ENCODE results near the gene IBA57.
"Not testable (repeated sequence)": the region's sequence is repeated elsewhere in the genome, so short reads cannot be mapped to it uniquely, and the experiment has no call there.

IBA57 gene

DNA sequence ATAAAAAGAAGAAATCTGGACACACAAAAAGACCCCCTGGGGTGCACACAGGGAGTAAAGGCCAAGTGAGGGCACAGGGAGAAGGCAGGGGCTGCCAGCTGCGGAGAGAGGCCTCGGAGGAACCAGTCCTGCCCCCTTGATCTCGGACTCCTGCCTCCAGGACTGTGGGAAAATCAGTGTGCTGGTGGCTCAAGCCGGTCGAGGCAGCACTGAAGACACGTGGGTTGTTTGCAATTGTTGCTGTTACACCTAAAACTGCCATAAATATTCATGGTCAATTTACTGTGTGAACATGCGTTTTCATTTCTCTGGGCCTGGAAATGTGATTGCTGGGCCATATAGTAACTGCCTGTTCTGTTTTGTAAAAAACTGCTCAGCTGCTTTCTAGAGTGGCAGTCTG lies 18.5 kb downstream of the IBA57 start:
- DNase-seq (ENCODE audit: low read depth in 1 of 2, low spot score in 1 of 2), result no peak

DNA sequence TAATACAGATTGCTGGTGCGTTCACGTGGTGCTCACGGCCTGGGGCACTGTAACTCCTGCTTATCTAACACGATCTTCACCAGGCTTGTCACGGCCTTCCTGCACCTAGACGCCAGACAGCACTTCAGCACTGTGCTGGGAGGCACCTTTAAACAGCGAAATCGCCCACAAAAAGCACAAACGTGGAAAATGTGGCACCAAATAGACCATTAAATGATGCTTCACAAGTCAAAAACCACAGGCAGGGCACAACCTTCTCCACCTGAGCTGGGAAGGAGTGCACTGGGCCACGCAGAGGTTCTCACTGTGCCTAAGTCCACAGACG lies 20.0 kb downstream of the IBA57 start:
- DNase-seq (ENCODE audit: low read depth in 1 of 2, low spot score in 1 of 2), result peak in 1 of 2 donors; percentile 41

DNA sequence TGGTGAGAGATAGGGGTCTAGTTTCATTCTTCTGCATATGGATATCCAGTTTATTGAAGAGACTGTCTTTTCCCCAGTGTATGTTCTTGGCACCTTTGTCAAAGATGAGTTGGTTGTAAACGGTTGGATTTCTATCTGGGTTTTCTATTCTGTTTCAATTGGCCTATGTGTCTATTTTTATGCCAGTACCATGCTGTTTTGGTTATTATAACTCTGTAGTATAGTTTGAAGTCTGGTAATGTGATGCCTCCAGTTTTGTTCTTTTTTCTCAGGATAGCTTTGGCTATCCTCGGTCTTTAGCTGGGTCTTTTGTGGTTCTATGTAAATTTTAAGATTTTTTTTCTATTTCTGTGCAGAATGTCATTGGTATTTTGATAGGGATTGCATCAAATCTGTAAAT lies 22.6 kb downstream of the IBA57 start:
- not testable (repeated sequence) for DNase-seq (ENCODE audit: low read depth in 1 of 2, low spot score in 1 of 2)

DNA sequence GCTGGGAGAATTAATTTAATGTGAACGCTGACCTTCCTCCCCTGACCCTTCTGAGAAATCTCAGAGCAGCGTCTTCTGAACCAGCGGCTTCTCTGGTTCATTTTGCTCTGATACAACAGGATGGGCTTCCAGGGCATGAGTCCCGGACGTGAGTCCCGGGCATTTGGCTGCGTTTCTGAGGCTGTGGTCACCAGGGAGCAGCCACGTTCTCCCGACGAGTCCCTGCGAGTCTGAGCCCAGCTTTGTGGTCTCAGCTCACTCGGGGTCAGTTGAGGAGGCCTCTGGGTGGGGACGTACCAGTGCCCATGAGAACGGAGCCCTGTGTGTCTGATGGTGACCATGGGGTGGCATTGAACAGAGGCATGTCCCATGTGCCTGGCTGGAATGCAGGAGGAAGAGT lies 24.6 kb downstream of the IBA57 start:
- no peak for DNase-seq (ENCODE audit: low read depth in 1 of 2, low spot score in 1 of 2)

DNA sequence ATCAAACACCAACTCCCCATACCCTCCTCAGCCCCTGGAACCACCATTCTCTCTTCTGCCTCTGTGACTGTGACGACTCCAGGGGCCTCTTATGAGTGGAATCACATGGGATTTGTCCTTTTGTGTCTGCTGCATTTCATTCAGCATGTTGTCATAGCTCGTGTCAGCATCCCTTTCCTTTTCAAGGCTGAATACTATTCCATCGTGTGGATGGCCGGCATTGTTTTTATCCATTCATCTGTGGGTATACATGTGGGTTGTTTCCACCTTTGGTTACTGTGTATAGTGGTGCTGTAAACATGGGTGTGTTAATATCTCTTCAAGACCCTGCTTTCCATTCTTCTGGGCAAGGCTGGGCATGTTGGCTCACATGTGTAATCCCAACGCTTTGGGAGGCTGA lies 25.2 kb downstream of the IBA57 start:
- no peak for DNase-seq (ENCODE audit: low read depth in 1 of 2, low spot score in 1 of 2)

DNA sequence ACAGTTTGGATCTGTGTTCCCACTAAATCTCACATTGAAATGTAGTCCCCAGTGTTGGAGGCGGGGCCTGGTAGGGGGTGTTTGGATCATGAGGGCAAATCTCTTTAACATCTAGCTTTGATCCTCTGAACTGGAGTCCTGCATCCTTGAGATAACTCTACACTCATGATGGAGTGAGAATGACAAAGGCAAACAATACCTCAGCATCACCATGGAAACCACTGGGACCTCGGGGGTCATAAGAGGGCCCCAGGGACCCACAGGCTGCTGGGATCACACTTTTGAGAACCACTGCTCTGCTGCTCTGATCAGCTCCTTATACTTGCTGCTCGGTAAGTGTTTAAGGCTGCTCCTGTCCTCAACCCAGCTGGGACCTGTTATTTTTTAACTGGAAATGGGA lies 28.8 kb downstream of the IBA57 start:
- DNase-seq (ENCODE audit: low read depth in 1 of 2, low spot score in 1 of 2), result no peak

DNA sequence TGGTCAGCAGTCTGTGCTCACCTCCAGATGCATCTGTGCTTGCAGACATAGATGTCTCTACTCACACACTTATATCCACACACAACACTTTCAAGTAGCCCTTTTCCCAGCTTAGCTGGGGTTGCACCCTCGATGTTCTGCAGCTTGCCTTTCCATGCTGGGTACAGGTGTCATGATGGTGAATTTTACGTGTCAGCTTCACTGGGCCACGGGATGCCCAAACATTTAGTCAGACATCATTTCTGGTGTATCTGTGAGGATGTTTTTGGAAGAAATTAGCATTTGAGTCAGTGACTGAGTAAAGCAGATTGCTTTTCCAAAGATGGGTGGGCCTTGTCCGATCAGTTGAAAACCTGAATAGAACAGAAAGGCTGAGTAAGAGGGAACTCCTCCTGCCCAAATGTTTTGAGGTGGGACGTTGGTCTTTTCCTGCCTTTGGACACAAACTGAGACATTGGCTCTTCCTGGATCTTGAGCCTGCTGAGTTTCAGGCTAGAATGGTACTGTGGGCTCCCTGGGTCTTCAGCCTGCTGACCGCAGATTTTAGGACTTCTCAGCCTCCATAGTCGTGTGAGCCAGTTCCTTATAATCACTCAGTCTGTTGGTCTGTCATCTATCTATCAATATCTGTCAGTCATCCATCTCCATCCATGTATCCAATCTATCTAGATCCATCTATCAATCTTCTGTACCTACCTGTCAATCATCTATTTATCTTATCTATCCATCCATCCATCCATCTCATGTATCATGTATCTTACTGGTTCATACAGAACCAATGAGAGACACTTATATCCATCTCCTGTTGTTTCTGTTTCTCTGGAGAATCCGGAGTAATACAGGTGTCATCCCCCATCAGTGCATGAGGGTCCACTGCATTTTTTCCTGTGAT lies 29.6 kb downstream of the IBA57 start:
- no peak for DNase-seq (ENCODE audit: low read depth in 1 of 2, low spot score in 1 of 2)

DNA sequence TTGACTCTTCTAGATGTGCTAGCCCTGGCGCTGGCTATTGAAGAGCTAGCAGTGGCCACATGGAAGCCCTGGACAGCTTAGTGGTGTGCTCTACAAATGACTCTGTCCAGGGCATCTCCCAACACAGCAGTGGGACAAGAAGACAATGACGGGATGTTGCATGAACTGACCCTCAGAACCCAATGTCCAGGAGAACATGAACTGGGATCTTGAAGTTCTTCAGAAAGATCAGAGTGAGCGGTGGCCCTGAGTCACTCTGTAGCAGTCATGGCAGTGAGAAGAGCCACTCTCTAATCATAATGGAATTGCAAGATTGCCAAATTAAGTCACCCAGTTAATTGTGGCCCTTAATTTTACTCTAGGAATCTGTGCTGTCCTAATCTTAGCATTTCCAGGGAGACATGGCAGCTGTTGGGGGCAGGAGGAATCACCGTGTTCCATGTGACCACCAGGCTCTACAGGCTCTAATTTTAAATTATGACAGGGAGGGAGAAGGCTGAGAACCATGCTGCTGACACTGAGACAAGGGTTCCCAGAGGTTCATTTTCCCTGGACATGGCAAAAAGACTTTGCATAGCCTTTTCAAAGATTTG lies 32.0 kb downstream of the IBA57 start:
- no peak for DNase-seq (ENCODE audit: low read depth in 1 of 2, low spot score in 1 of 2)

DNA sequence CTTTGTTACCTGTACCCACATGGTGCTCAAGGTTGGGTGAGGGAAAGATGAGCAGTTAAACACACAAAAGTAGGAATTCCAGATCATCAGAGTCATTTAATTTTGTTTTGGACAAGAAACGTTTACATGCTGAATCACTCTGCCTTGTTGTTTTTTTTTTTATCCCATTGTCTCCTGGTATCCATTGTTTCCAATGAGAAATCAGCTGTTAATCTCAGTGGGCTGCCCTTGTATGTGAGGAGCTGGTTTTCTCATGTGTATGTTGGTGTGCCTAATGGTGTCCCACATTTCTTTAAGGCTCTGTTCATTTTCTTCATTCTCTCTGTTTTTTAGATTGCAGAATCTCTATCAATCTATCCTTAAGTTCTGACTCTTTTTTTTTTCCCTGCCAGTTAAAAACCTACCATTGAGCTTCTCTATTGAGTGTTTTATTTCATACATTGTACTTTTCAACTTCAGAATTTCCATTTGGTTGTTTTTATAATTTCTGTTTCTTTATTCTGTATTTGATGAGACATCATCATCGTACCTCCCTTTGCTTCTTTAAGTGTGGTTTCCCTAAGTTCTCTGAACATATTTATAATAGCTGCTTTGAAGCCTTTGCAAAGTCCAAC lies 33.5 kb downstream of the IBA57 start:
- no peak for DNase-seq (ENCODE audit: low read depth in 1 of 2, low spot score in 1 of 2)

DNA sequence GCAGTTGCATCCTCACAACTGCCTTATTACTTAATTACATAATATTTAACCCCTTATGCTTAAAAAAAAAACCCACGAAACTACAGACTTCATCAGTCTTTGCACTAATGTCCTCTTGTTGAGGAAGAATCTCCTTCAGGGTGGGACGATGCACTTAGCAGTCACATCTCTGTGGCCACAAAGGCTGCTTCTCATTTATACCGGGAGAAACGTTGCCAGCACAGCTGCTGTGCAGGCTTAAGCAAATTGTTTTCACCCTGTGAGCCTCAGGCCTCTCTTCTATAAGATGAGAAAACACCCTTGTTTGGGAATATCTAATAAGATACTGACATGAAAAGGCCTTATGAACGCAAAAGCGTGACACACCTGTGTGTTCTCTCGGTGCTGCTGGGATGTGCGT lies 39.4 kb downstream of the IBA57 start:
- DNase-seq (ENCODE audit: low read depth in 1 of 2, low spot score in 1 of 2), result no peak

DNA sequence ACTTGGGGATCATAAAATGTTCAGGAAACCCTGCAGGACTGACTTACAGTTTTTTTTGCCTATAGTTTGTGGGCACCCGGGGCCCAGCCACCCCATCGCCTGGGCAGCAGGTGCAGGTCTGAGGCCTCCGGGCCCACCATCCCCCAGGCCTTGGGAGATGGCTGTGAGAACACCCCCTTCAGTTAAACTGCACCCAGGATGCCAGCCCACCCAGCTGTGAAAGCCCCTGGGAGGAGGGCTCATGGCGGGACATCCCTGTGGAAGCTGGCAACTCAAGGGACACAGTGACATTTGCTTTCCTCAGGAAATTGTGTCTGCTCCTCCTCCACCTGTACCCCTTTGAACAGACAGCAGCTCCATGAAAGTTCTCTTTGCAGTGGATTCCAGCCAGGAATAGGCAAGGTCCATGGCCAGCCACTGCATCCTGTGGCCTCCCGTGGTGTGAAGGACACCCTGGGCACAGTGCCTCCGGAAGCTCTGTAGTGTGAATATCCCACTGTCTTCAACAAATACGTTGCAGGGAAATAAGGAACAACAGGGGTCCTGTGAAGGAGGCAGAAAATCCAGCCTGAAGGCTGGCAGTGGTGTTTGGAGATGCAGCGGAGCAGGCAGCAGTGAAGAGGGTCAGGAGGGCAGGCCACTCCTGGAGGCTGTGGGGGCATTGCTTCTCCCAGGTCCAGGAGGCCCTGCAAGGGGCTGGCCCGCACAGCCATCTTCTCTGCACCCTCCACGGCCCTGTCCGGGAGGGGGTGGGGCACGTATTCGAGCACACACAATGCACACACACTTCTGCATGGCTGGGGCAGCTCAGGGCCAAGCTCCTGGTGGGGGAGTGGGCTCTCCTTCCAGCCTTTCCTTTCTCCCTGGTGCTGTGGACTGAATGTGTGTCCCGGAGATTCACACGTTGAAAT lies 40.2 kb downstream of the IBA57 start:
- DNase-seq (ENCODE audit: low read depth in 1 of 2, low spot score in 1 of 2), result no peak

DNA sequence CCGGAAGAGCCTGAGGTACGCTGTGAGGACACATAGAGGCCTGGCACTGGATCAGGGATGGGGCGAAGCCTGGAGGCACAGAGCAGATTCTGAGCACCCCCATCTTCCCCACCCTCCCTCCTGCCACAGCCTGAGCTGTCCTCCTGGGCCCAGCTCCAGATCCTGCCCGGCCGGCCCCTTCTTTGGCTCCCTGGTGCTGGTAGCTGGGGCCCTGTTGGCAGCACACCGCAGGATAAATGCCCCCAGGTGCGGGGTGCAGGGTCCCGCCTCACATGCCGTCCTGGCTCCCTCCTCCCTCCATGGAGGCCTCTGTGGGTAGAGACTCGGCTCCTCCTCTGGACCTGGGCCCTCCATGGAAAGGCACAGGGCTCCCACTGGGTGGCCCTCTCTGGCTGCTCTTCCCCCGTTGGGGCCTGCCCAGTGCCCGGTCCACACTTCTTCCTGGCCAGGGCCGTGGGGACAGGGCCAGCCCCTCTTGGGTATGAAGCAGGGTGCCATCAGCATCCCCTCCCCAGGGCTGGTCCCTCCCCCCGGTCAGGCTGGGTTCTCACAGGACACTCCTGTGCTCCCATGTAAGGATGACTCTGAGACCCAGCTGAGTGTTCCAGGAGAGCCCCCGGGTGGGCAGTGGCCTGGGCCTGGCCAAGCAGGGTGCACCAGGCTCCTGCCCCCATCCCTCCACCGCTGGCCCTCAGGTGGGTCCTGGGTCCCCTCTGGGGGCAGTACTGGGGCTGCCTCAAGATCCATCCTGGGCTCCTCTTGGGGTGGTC lies 41.2 kb downstream of the IBA57 start:
- no peak for DNase-seq (ENCODE audit: low read depth in 1 of 2, low spot score in 1 of 2)

DNA sequence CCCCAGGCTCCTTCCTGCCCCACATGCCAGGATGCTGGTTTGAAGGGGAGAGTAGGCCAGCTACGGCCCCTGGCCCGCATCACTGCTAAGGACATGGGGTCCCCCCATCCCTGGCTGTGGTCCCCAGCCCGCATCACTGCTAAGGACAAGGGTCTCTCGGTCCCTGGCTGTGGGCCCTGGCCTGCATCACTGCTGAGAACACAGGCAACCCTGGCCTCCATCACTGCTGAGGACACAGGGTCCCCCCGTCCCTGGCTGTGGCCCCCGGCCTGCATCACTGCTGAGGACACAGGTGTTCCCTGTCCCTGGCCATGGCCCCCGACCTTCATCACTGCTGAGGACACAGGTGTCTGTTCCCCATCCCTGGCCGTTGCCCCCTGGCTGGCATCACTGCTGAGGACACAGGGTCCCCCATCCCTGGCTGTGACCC lies 41.8 kb downstream of the IBA57 start:
- no peak for DNase-seq (ENCODE audit: low read depth in 1 of 2, low spot score in 1 of 2)

DNA sequence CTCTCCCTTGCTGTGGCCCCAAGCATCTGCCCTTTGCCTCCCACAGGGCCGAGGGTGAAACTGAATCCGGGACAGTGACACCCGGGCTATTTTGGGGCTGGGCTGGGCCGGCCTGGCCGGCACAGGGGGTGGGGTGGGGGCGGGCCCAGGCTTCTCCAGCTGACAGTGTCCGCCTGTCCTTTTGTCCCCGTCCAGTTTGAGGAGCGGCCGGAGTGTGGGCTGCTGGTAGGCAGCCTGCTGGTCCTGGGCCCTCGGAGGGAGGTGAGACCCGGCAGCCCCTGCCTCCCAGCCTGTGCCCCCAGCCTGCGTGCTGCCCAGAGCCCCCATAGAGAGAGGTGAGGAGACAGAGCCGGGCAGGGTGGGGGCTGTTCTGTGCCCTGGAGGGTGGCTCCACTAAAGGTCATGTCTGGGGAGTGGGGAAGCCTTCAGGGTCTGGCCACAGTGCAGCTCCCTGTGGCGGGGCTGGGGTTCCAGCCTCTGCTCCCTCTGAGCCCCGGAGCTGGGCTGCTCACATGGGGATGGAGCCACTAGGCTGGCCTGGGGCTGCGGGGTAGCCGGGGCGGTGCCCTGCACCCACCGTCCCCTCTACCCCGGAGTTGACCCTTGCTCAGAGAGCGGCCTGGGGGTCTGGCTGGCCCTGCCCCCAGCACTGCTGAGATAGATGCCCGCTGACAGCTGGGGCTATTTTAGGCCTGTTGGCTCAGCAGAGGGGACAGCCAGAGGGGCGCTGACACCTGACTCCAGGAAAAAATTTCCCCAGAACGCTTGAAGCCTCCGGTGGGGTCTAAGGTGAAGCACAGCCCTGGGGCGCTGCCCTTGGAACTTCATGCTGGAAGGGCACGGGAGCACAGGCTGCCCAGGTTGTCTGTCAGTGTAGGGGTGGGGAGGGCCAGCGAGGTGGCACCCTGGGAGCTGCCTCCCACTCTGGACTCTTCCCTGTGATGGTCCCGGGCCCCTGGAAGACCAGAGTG lies 42.5 kb downstream of the IBA57 start, which contains the start of gene OBSCN:
Gene OBSCN, plus strand, starts transcription at position 194 of the 971 bp plus-strand sequence. CDS start 3,740 bp downstream, outside the sequence.
- DNase-seq (ENCODE audit: low read depth in 1 of 2, low spot score in 1 of 2), result no peak

DNA sequence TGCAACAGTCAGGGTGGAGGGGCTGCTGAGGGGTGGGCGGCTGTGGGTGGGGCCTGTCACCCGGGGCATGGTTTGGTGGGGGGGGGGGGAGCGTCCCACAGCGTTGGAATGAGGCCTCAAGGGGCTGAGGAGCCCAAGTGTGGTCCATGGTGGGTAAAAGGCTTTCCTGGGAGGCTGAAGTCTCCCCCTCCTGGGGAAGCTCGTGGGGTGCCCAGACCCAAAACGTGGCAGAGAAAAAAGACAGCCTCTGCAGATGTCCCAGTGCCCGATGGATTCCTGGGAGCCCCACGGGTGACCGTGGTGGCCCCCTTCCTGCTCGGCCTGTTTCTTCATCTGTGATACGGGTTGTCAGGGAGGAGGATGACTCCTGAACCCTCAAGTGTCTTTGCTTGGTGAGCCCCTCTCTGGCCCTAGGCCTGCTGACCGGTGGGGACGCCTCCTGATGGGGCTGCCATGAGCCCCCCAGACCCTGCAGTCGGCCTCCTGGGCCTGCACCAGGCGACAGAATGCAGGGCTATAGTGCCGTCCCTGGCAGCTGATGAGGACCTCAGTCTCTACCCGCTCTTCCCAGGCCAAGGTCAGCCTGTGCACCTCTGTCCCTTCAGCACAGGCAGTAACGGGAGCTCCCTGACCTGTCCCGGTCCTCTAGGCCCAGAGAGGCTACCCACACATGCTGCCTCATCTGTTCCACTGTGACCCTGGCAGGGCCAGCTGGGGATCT lies 43.4 kb downstream of the IBA57 start:
- no peak for DNase-seq (ENCODE audit: low read depth in 1 of 2, low spot score in 1 of 2)

DNA sequence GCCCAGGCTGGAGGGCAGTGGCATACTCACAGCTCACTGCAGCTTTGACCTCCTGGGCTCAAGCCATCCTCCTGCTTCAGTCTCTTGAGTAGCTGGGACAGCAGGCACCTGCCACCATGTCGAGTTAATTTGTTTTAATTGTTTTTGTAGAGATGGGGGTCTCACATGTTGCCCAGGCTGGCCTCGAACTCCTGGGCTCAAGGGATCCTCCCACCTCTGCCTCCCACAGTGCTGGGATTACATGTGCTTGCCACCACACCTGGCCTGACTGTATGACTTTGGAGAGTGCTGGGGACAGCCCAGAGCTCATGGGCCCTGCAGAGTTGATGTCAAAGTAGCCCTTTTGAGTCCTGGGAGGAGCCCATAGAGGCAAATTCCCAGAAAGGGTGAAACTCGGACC lies 44.1 kb downstream of the IBA57 start:
- DNase-seq (ENCODE audit: low read depth in 1 of 2, low spot score in 1 of 2), result no peak

DNA sequence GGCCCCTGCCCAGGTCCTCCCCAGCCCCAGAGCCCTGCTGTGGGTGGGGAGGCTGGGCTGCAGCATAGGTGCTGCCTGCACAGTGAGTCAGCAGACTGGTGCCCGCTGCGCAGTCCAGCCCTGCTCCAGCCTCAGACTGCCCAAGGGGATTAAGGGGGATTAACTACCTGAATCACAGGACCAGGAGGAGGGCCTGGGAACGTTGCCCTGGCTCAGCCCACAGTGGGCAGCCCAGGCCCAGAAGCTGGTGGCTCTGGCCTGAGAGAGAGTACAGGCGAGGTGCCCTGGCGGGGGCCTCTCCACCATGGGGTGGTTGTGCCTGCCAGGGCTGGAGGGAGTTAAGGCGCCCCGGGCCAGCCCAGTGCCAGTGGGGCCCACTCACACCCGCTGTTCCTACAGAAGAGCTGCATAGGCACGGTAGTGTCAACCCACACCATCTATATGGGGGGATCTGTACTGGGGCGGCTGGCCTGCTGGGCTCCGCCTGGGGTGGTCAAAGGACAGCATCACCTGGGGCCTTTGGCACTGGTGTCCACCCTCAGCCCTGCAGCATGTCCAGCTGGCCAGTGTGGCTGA lies 44.6 kb downstream of the IBA57 start:
- DNase-seq (ENCODE audit: low read depth in 1 of 2, low spot score in 1 of 2), result no peak
